Transverse colon (tissue), 4 donors: ENCODE measurements around the gene FRMD3. TPM values are rescaled to one million over a fixed set of nuclear protein-coding genes. Genes with fewer than 3 reads are reported as not detected.
A peak's percentile ranks its signal among the peaks of the same experiment; 100 is the strongest.

Experiments
- DNase-seq: peaks from one replicate; pipeline ENCODE4 v3.0.0-alpha.2; 2019
- H3K27ac ChIP-seq, 4 donors: fragments of 200-600 bp; sonication (generic); 2 replicates each; pipeline ENCODE4 v1.5.1; 2016 to 2018; ENCODE audit warnings: inconsistent platforms in 4 of 4
- H3K27me3 ChIP-seq: fragments of 200-600 bp; sonication (generic); 2 replicates; pipeline ENCODE4 v1.5.1; 2017; ENCODE audit warnings: inconsistent platforms
- H3K36me3 ChIP-seq, 4 donors: fragments of 200-600 bp; sonication (generic); 2 replicates each; pipeline ENCODE4 v1.5.1; 2017 to 2019; ENCODE audit warnings: inconsistent platforms in 4 of 4
- H3K4me1 ChIP-seq, 4 donors: fragments of 200-600 bp; sonication (generic); 2 replicates each; pipeline ENCODE4 v1.5.1; 2017 to 2020; ENCODE audit warnings: inconsistent platforms in 4 of 4
- H3K4me3 ChIP-seq, 4 donors: fragments of 200-600 bp; sonication (generic); 1 replicate in 1 of 4; 2 replicates in 3 of 4; pipeline versions ENCODE4 v1.5.1 to v1.6.1; 2017 to 2019; ENCODE audit warnings: inconsistent platforms in 4 of 4
- H3K9me3 ChIP-seq, 2 donors: fragments of 200-600 bp; sonication (generic); 2 replicates each; pipeline ENCODE4 v1.5.1; 2017 to 2019; ENCODE audit warnings: inconsistent platforms in 2 of 2
- EP300 ChIP-seq: sonication (generic); formaldehyde crosslinking; IDR thresholded peaks from one replicate; pipeline ENCODE4 v1.6.1; 2017; ENCODE audit warnings: antibody characterized with exemption, low read depth
- POLR2A ChIP-seq: fragments of 450-650 bp; IDR thresholded peaks from one replicate; pipeline ENCODE4 v1.6.1; 2016; ENCODE audit warnings: antibody characterized with exemption, mild to moderate bottlenecking, moderate library complexity
- POLR2AphosphoS5 ChIP-seq, 3 donors: sonication (generic); formaldehyde crosslinking; IDR thresholded peaks; one replicate each; pipeline ENCODE4 v1.6.1; 2016; ENCODE audit warnings: antibody characterized with exemption in 3 of 3
- WGBS, 2 donors: methylation state at CpG; one replicate each; pipeline ENCODE4 v1.1.5; 2018; ENCODE audit warnings: low coverage in 1 of 2; 5-methylcytosine and 5-hydroxymethylcytosine counted together
- in situ Hi-C, 4 donors: fragments of 200-750 bp; cut with MboI; loops; one replicate each; pipeline versions ENCODE4 v1.15.0 to v1.15.1; 2017; ENCODE audit warnings: low sequenced_read_pairs in 3 of 4, low pct_ligation_motif_present in 1 of 4, low pct_unique_long_range_greater_than_20kb in 1 of 4
- intact Hi-C: fragments of 100-400 bp; cut with DNase I; formaldehyde crosslinking; loops from one replicate; pipeline ENCODE4 v1.15.1; 2023; ENCODE audit warnings: low total_unique reads
- total RNA-seq, 4 donors: library from RNA; depleted of rRNA; stranded (reverse); fragments of >200 nt; gene quantifications; one replicate each; pipeline ENCODE4 v1.1.0, GENCODE V29; 2016
- TF ChIP-seq, protein P1 (sequence below), 5 experiments: fragments of 200-600 bp in 3 of 5; fragments of 450-650 bp in 2 of 5; sonication (generic) in 3 of 5; IDR thresholded peaks; 1 replicate in 2 of 5; 2 replicates in 3 of 5; pipeline ENCODE4 v1.5.1; 2016 to 2017; ENCODE audit warnings: antibody characterized with exemption in 5 of 5, inconsistent platforms in 3 of 5, mild to moderate bottlenecking in 2 of 5, moderate library complexity in 1 of 5

FRMD3 gene
- total RNA-seq, 4 donors from 2014 or later = 5.8 to 37.0 (median 18.1) TPM

DNA sequence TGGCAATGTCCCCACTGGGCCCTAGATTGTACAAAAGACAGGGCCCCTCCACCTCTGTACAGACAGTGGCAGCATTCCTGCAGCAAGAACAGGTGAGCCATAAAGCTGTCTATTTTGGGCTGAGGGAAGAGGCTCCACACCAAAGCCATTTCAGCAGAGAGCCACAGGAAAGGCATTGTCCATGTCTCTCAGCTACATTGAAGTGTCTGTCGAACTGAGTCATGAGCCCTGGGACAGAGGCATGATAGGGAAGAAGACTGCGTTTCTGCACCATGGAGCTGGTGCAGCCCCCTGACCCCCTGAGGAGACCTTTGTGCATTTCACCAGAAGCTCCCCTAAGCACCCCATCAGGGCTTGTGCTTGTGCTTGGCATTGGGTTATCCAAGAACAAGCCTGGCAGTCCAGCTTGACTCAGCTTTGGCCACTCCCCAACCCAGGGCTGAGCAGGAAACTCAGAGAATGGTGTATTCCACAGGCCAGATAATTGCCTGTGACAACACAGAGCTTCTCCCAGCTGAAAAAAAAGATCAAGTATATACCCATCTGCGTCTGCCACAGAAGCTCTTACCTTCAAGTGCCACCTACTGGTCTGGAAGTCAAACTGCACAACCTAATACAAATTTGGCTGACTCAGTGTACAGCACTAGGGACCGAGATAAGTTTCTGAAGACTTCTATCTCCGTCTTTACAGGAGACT lies 5.9 kb upstream of the FRMD3 start:
- Histone ChIP-seq H3K27ac (no peak overlapping the region), H3K4me1 (peaks cover 0 to under 1% (median 0%) of the 10 kb centered on the region in 4 donors), H3K36me3 (no peaks in the 10 kb centered on the region), H3K4me3 (no peak overlapping the region), H3K27me3 (peaks cover 4% of the 10 kb centered on the region), H3K9me3 (no peaks in the 10 kb centered on the region)
- WGBS, 2 donors = 0 to 49% methylated on average over 1 to 5 of the region's 5 CpGs
- in situ Hi-C loops = loop anchor here (10.0 to 25.0 kb wide), 3 partner anchors 207 to 339 kb away; no protein-coding TSS in a partner anchor
- peak; percentile 46 for DNase-seq
- TF ChIP-seq POLR2A (no peak), EP300 (no peak), POLR2AphosphoS5 (IDR thresholded peaks at IDR 0.05) (no peak)
- TF ChIP-seq, protein P1, sequence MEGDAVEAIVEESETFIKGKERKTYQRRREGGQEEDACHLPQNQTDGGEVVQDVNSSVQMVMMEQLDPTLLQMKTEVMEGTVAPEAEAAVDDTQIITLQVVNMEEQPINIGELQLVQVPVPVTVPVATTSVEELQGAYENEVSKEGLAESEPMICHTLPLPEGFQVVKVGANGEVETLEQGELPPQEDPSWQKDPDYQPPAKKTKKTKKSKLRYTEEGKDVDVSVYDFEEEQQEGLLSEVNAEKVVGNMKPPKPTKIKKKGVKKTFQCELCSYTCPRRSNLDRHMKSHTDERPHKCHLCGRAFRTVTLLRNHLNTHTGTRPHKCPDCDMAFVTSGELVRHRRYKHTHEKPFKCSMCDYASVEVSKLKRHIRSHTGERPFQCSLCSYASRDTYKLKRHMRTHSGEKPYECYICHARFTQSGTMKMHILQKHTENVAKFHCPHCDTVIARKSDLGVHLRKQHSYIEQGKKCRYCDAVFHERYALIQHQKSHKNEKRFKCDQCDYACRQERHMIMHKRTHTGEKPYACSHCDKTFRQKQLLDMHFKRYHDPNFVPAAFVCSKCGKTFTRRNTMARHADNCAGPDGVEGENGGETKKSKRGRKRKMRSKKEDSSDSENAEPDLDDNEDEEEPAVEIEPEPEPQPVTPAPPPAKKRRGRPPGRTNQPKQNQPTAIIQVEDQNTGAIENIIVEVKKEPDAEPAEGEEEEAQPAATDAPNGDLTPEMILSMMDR (IDR thresholded peaks at IDR 0.05) = peak; percentile 54 to 82 (median 71)
- intact Hi-C loops = loop anchor here (10.0 kb wide), 1 partner anchor 209 kb away; no protein-coding TSS in a partner anchor

DNA sequence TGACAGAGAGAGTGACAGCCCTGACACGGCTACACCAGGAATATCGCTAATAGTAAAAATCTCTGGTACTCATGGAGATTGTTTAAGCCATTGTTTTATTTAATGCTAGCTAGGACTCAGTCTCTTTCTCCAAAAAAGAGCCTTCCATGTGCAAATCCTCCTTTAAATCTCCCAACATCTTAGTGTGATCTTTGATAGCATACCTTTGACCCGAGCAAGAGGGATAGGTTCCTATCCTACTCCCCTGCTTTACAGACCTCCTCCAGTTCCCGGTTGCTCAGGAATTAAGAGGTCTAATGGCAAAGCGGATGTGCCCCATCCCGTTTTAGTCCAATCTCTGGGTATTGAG lies 663 bp upstream of the FRMD3 start:
- H3K4me3 ChIP-seq = peak overlapping the region in 3 of 4 donors; percentile 38 to 61 (median 48)
- no peaks in the 10 kb centered on the region for H3K36me3 ChIP-seq
- intact Hi-C loops (no loop called here), in situ Hi-C loops (loop anchor here in 1 of 4 donors (25.0 kb wide), 1 partner anchor 202 kb away; no protein-coding TSS in a partner anchor)
- no peak for DNase-seq
- 33% methylated on average over 6 of the region's 6 CpGs; no CpG with 5 or more reads in 1 of the 2 donors for whole genome bisulfite sequencing, 2 donors
- peaks cover 0 to 15% (median 8%) of the 10 kb centered on the region in 4 donors for H3K4me1 ChIP-seq
- TF ChIP-seq EP300 = no peak
- TF ChIP-seq POLR2AphosphoS5 (IDR thresholded peaks at IDR 0.05) = no peak
- no peak for TF ChIP-seq POLR2A
- TF ChIP-seq, protein P1 (IDR thresholded peaks at IDR 0.05) = no peak
- H3K27ac ChIP-seq = peak overlapping the region; percentile 43 to 78 (median 70)
- peaks cover 30% of the 10 kb centered on the region for H3K27me3 ChIP-seq
- no peaks in the 10 kb centered on the region for H3K9me3 ChIP-seq

DNA sequence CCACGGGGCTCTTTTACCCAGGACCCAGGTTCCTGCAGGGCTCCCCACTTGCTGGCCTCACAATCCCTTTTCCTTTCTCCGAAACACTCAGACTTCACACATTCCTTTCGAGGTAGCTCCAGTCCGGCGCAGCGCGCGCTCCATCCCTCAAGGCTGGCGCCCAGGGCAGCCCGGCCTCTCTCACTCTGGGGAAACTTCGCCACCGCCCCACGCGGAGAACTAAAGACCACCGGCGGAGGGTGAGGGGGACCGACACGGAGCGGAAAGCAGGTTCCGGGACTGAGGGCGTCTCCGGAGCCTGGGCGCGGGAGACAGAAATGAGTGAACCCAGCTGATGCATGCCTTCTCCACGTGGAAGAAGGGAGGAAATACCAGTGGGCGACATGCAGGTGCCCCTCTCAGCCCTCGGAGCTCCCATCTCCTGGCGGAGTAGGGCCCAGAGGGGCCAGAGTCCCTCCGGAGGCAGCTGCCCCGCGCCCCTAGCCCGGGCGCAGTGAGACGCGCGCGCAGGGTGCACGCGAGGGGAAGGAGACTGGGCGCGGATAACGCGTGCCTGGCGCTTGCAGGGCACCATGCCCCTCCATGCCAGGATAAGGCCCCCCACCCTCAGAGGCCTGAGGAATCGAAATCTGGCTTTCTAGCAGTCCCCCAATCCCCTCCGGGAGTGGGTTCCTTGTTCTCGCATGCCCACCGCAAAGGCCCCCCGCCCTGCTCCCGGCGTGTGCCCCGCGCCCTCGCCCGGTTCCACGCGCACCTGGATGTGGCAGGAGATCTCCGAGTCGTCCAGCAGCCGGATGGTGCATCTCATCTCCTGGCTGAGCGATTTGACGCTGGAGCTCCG lies 650 bp downstream of the FRMD3 start:
- H3K9me3 ChIP-seq = no peaks in the 10 kb centered on the region
- H3K4me3 ChIP-seq = peak overlapping the region; percentile 35 to 61 (median 43)
- TF ChIP-seq, protein P1 (IDR thresholded peaks at IDR 0.05) = no peak
- TF ChIP-seq POLR2A (no peak), POLR2AphosphoS5 (IDR thresholded peaks at IDR 0.05) (no peak), EP300 (no peak)
- intact Hi-C loops = no loop called here
- peak overlapping the region; percentile 43 to 78 (median 70) for H3K27ac ChIP-seq
- no peaks in the 10 kb centered on the region for H3K36me3 ChIP-seq
- DNase-seq = no peak
- in situ Hi-C loops = loop anchor here in 1 of 4 donors (25.0 kb wide), 1 partner anchor 200 kb away; no protein-coding TSS in a partner anchor
- H3K4me1 ChIP-seq = peaks cover 0 to 15% (median 8%) of the 10 kb centered on the region in 4 donors
- peaks cover 30% of the 10 kb centered on the region for H3K27me3 ChIP-seq
- WGBS, 2 donors = 16% methylated on average over 27 of the region's 63 CpGs; no CpG with 5 or more reads in 1 of the 2 donors

DNA sequence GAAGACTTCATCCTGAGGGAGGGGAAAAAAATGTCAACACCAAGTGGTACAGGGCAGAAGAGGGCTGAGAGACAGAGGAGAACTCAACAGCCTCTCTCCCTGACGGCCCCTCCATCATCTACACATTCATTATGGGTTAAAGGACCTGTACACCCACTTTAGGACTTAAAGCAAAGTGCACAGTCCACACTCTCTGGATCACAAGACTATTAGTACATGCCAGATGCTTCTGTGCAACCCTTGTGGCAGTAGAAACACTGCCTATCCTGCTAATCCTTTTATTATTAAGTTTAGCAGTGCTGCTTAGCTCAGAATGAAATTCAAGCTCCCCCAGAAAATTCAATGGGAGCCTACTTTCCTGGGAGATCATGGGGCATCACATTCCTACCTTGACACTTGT lies 1.9 kb downstream of the FRMD3 start:
- Histone ChIP-seq H3K4me1 (peaks cover 0 to 15% (median 8%) of the 10 kb centered on the region in 4 donors), H3K36me3 (no peaks in the 10 kb centered on the region), H3K27me3 (peaks cover 30% of the 10 kb centered on the region), H3K9me3 (no peaks in the 10 kb centered on the region), H3K4me3 (peak overlapping the region in 1 of 4 donors; percentile 61), H3K27ac (no peak overlapping the region)
- intact Hi-C loops = no loop called here
- TF ChIP-seq, protein P1 (IDR thresholded peaks at IDR 0.05) = no peak
- TF ChIP-seq POLR2A (no peak), POLR2AphosphoS5 (IDR thresholded peaks at IDR 0.05) (no peak), EP300 (no peak)
- 75 to 100% methylated on average over 1 of the region's 1 CpG for WGBS, 2 donors
- no peak for DNase-seq
- in situ Hi-C loops = loop anchor here in 1 of 4 donors (25.0 kb wide), 1 partner anchor 199 kb away; no protein-coding TSS in a partner anchor
